Stomach smooth muscle (tissue), 2 donors: ENCODE measurements around the gene DUOXA1.
"Not testable (repeated sequence)": the region's sequence is repeated elsewhere in the genome, so short reads cannot be mapped to it uniquely, and the experiment has no call there.

Source experiments
- H3K27ac ChIP-seq: one replicate; pipeline ENCODE4 v1.7.0; 2013; ENCODE audit warnings: mild to moderate bottlenecking, low read length, inconsistent platforms
- H3K27me3 ChIP-seq, 2 donors: one replicate each; pipeline ENCODE4 v1.7.0; 2013; ENCODE audit warnings: low read length in 2 of 2; ENCODE audit not compliant: insufficient read depth in 2 of 2, control insufficient read depth in 1 of 2
- H3K36me3 ChIP-seq, 2 donors: one replicate each; pipeline ENCODE4 v1.7.0; 2013; ENCODE audit warnings: low read length in 2 of 2; ENCODE audit not compliant: control insufficient read depth in 2 of 2, insufficient read depth in 2 of 2
- H3K4me1 ChIP-seq: one replicate; pipeline ENCODE4 v1.7.0; 2013; ENCODE audit warnings: low read length; ENCODE audit not compliant: control insufficient read depth, insufficient read depth
- H3K4me3 ChIP-seq, 2 donors: one replicate each; pipeline ENCODE4 v1.7.0; 2013; ENCODE audit warnings: low read length in 2 of 2
- H3K9ac ChIP-seq, 2 donors: one replicate each; pipeline ENCODE4 v1.7.0; 2013; ENCODE audit warnings: low read length in 2 of 2, mild to moderate bottlenecking in 1 of 2
- H3K9me3 ChIP-seq, 2 donors: one replicate each; pipeline ENCODE4 v1.7.0; 2013; ENCODE audit warnings: low read length in 2 of 2; ENCODE audit not compliant: control insufficient read depth in 2 of 2
- donor health status: healthy.
- donor health status: Pancreatic carcinoma.

Gene DUOXA1

GRCh38 chr15:45112143-45112590, 17.5 kb downstream of the DUOXA1 start:
- Histone ChIP-seq H3K9ac (no peak overlapping the region), H3K4me1 (peaks cover 18% of the 10 kb centered on the region), H3K9me3 (no peaks in the 10 kb centered on the region), H3K27ac (no peak overlapping the region), H3K36me3 (no peaks in the 10 kb centered on the region), H3K4me3 (peak overlapping the region in 1 of 2 donors; percentile 29), H3K27me3 (peaks cover 69 to 78% of the 10 kb centered on the region in 2 donors)

DNA sequence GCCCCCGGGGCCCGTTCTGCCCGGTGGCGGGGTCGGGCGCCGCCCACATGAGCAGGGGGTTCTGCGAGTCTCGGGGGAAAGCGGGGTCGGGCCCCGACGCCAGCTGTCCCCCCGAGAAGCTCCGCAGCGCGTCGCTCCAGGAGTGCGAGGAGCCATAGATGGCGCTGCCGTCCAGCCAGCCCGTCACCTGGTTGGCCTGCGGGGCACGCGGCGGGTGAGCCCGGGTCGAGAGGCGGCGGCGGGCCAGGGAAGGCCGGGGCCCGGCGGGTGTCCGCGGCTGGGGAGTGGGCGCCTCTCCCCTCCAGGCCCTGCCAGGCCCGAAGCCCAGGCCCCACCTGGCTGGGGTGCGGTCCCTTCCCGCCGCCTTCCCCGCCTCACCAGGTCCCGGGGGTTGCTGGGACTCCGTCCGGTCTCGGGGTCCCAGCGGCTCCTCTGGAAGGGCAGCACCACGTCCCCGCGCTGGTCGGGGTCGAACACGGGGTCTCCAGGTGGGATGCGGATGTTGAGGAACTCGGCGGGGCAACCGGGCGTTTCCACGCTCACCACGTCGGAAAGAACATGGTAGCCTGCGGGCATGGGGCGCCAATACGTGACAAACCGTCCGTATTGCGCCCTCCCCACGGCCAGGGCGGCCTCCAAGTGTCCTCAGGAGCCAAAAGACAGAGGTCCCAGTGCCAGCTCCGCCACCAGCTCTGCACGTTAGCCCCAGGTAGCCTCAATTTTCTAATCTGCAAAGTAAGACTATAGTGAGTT, 18.1 kb downstream of the DUOXA1 start:
- Histone ChIP-seq H3K27me3 (peaks cover 63 to 72% of the 10 kb centered on the region in 2 donors), H3K36me3 (no peaks in the 10 kb centered on the region)

GRCh38 chr15:45110256-45110820, 19.3 kb downstream of the DUOXA1 start:
- Histone ChIP-seq H3K9me3 (no peaks in the 10 kb centered on the region), H3K27me3 (peaks cover 52 to 59% of the 10 kb centered on the region in 2 donors), H3K27ac (no peak overlapping the region), H3K4me3 (no peak overlapping the region), H3K36me3 (no peaks in the 10 kb centered on the region), H3K9ac (no peak overlapping the region), H3K4me1 (peaks cover 7% of the 10 kb centered on the region)

More for the DNA sequence above, 18.1 kb downstream of the DUOXA1 start:
- H3K4me1 ChIP-seq, result peaks cover 12% of the 10 kb centered on the region
- no peak overlapping the region for H3K9ac ChIP-seq
- no peaks in the 10 kb centered on the region for H3K9me3 ChIP-seq
- H3K27ac ChIP-seq, result no peak overlapping the region
- H3K4me3 ChIP-seq, result no peak overlapping the region

DNA sequence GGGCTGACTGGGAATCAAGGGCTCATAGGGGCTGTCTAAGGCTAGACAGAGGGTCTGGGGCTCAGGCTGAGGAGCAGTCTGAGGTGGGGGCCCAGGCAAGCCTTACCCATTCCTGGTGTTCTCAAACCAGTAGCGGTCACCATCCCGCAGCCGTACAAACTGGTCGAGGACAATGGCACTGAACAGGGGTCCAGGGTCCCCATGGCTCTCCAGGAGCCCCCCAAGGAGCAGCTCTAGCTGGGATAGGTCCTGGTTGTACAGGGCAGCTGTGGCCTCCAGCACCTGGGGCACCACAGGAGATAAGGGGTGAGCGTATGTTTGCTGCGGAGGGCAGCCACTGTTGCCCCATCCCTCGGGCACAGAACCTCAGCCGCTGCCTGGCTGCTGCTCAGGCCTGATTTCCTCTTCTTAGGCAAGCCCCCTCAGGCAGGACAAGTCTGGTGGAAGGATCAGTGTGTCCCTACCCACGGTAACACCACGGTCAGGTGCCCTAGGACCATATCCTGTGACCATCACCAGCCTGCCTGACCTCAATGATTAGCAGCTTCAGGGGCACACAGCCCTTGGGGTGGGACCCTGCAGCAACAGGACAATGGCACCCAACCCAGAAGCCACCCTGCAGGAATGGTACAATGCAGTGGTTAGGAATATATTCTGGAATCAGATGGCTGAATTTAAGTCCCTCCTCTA, 21.6 kb downstream of the DUOXA1 start:
- no peaks in the 10 kb centered on the region for H3K9me3 ChIP-seq
- H3K36me3 ChIP-seq, result no peaks in the 10 kb centered on the region
- no peak overlapping the region for H3K4me3 ChIP-seq
- peaks cover 31 to 37% of the 10 kb centered on the region in 2 donors for H3K27me3 ChIP-seq
- no peak overlapping the region for H3K27ac ChIP-seq
- H3K4me1 ChIP-seq, result peaks cover 5% of the 10 kb centered on the region
- no peak overlapping the region for H3K9ac ChIP-seq

- no peaks in the 10 kb centered on the region for H3K4me1 ChIP-seq
- no peak overlapping the region for H3K27ac ChIP-seq
- H3K27me3 ChIP-seq, result peaks cover 12 to 28% of the 10 kb centered on the region in 2 donors
- H3K36me3 ChIP-seq, result no peaks in the 10 kb centered on the region
- no peak overlapping the region for H3K9ac ChIP-seq
- H3K4me3 ChIP-seq, result no peak overlapping the region
- H3K9me3 ChIP-seq, result no peaks in the 10 kb centered on the region
These were observed 23.5 kb downstream of the DUOXA1 start for GRCh38 chr15:45106002-45106790.

- no peak overlapping the region for H3K27ac ChIP-seq
- no peaks in the 10 kb centered on the region for H3K9me3 ChIP-seq
- H3K27me3 ChIP-seq, result peaks cover 12 to 27% of the 10 kb centered on the region in 2 donors
- no peaks in the 10 kb centered on the region for H3K36me3 ChIP-seq
- no peak overlapping the region for H3K9ac ChIP-seq
- no peak overlapping the region for H3K4me3 ChIP-seq
- no peaks in the 10 kb centered on the region for H3K4me1 ChIP-seq
These were observed 24.1 kb downstream of the DUOXA1 start for GRCh38 chr15:45105586-45105985.

DNA sequence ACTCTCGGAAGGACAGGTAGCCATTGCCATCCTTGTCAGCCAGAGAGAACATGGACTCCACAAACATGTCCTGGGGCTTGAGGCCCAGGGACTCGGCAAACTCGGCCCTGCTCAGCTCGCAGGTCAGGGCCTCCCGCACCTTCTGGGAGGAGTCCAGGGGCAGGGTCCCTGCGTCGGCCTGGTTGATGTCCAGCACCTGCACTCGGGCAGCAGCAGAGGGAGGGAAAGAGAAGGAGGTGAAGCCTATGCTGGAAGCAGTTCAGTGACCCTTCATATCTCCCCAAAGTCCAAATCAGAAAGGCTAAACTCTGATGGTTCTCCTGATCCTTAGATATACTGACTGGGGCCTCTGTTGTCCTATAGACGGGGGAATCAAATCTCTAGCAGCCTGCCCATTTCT, 25.5 kb downstream of the DUOXA1 start:
- H3K9me3 ChIP-seq, H3K9ac ChIP-seq, H3K36me3 ChIP-seq, H3K4me1 ChIP-seq, H3K4me3 ChIP-seq, H3K27ac ChIP-seq: not testable (repeated sequence)
- peaks cover under 1 to 13% of the 10 kb centered on the region in 2 donors for H3K27me3 ChIP-seq

- Histone ChIP-seq H3K27ac (no peak overlapping the region), H3K27me3 (peaks cover 0 to 4% of the 10 kb centered on the region in 2 donors), H3K9ac (no peak overlapping the region), H3K9me3 (no peaks in the 10 kb centered on the region), H3K4me3 (no peak overlapping the region), H3K4me1 (no peaks in the 10 kb centered on the region), H3K36me3 (no peaks in the 10 kb centered on the region)
These were observed 27.5 kb downstream of the DUOXA1 start for GRCh38 chr15:45102226-45102625.

DNA sequence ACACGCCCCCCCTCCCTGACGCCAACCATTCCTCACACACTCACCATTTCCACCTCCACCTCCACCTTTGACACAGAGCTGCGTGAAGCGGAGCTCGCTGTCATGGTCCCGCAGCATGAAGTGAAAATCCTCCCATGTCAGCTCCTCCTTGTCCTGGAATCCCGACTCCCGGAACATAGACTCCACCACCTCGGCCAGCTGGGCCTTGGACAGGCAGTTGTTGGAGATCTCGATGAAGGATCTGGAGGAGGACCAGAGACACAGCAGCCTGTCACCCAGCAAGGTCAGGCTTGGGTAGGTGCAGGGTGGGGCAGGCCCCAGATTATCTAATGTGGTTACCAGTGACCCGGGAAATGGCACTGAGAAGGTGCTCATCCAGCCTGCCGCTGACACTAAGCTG, 27.9 kb downstream of the DUOXA1 start:
- Histone ChIP-seq H3K9ac (no peak overlapping the region), H3K4me1 (no peaks in the 10 kb centered on the region), H3K27me3 (peaks cover 0 to 4% of the 10 kb centered on the region in 2 donors), H3K9me3 (no peaks in the 10 kb centered on the region), H3K36me3 (no peaks in the 10 kb centered on the region), H3K4me3 (no peak overlapping the region), H3K27ac (no peak overlapping the region)

DNA sequence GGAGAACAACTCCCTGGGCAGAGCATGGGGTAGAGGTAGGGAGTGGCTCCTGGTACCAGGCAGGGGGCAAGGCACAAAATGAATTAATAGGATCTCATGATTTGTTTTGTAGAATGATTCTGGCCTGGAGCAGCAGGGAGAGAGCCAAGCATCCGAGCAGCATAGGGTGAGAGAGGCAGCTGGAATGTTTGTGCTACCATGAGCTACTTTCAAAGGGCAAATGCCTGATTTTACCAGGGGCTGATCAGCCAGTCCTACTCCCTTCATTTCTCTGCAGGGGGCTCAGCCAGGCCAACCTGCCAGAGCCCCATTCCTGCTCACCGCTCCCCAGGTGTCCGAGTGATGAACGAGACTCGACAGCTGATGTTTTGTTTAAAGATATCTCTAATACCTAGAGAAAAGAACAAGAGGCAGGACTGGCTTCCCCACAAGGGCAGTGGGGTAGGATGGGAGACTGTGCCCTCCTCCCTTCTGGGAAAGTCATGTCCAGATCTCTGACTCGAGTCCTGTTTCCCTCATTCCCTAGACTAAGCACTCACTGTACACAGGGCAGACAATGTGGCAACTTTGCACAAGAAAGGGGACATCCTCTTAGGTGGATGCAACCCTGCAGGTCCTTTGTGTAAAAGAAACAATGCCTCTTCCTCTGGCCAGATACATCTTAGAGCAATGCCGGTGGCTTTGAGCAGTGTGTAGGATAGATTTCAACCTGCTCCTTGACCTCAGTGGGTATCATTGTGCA, 28.6 kb downstream of the DUOXA1 start:
- H3K27me3 ChIP-seq, result peaks cover 0 to 4% of the 10 kb centered on the region in 2 donors
- no peaks in the 10 kb centered on the region for H3K9me3 ChIP-seq
- no peak overlapping the region for H3K9ac ChIP-seq
- no peaks in the 10 kb centered on the region for H3K36me3 ChIP-seq
- H3K4me3 ChIP-seq, result no peak overlapping the region
- no peak overlapping the region for H3K27ac ChIP-seq
- H3K4me1 ChIP-seq, result no peaks in the 10 kb centered on the region
